KMS-11 (cell line): ENCODE measurements around the gene USP21.

Experiments
- H2AFZ ChIP-seq: fragments of 200-600 bp; sonication (generic); 2 replicates; pipeline ENCODE4 v1.6.1; 2016; ENCODE audit warnings: antibody characterized with exemption, mixed run types, low read depth
- H3K27ac ChIP-seq: fragments of 200-600 bp; sonication (generic); 2 replicates; pipeline ENCODE4 v1.6.1; 2016; ENCODE audit warnings: mild to moderate bottlenecking, mixed run types
- H3K27me3 ChIP-seq: fragments of 200-600 bp; sonication (generic); 2 replicates; pipeline ENCODE4 v1.6.1; 2017; ENCODE audit warnings: mild to moderate bottlenecking, low read depth, mixed run types, moderate library complexity; ENCODE audit not compliant: insufficient read depth
- H3K36me3 ChIP-seq: fragments of 200-600 bp; sonication (generic); 2 replicates; pipeline ENCODE4 v1.6.1; 2017; ENCODE audit warnings: mild to moderate bottlenecking, mixed run types; ENCODE audit not compliant: insufficient read depth
- H3K4me1 ChIP-seq: fragments of 200-600 bp; sonication (generic); 2 replicates; pipeline ENCODE4 v1.6.1; 2016; ENCODE audit warnings: mild to moderate bottlenecking, low read depth, mixed run types; ENCODE audit not compliant: poor library complexity, severe bottlenecking
- H3K4me2 ChIP-seq: fragments of 200-600 bp; sonication (generic); 2 replicates; pipeline ENCODE4 v1.7.0; 2016; ENCODE audit warnings: mild to moderate bottlenecking, mixed run types
- H3K4me3 ChIP-seq: fragments of 200-600 bp; sonication (generic); IDR thresholded peaks from 2 replicates; pipeline ENCODE4 v1.6.1; 2017; ENCODE audit warnings: low read depth, low read length, mixed read lengths; ENCODE audit not compliant: insufficient read depth
- H3K79me2 ChIP-seq: fragments of 200-600 bp; sonication (generic); 2 replicates; pipeline ENCODE4 v1.6.1; 2016; ENCODE audit warnings: low read depth, mixed run types; ENCODE audit not compliant: insufficient read depth
- H3K9ac ChIP-seq: fragments of 200-600 bp; sonication (generic); 2 replicates; pipeline ENCODE4 v1.6.1; 2016; ENCODE audit warnings: mild to moderate bottlenecking, mixed run types
- H4K20me1 ChIP-seq: fragments of 200-600 bp; sonication (generic); 2 replicates; pipeline ENCODE4 v1.6.1; 2016; ENCODE audit warnings: mild to moderate bottlenecking, mixed run types; ENCODE audit not compliant: insufficient read depth
- CTCF ChIP-seq: fragments of 200-600 bp; sonication (generic); conservative IDR thresholded peaks from 2 replicates; pipeline ENCODE4 v1.6.1; 2017; ENCODE audit warnings: low read depth, mild to moderate bottlenecking, antibody characterized with exemption, low read length, moderate library complexity, mixed read lengths

The USP21 gene

GRCh38 chr1:161132410-161133219, 26.7 kb upstream of the USP21 start, which contains the start of gene DEDD:
Gene DEDD (minus strand): TSS chr1:161132667. CDS start chr1:161124462, 8,205 bp downstream.
- no peak; the same call in 1 of the 2 replicates for TF ChIP-seq CTCF
- Histone ChIP-seq H3K27ac (peak within 1 kb of the TSS; percentile 79), H2AFZ (peak within 1 kb of the TSS; percentile 86), H3K36me3 (peaks cover 2% of the 10 kb centered on the region; the same call in 1 of the 2 replicates), H3K9ac (peak within 1 kb of the TSS; percentile 90), H3K4me2 (peak within 1 kb of the TSS; percentile 97), H3K79me2 (peaks cover 43% of the 10 kb centered on the region), H3K27me3 (no peaks in the 10 kb centered on the region), H3K4me1 (peaks cover 43% of the 10 kb centered on the region), H4K20me1 (no peaks in the 10 kb centered on the region), H3K4me3 (peak within 1 kb of the TSS; percentile 100)

- Histone ChIP-seq H4K20me1 (no peaks in the 10 kb centered on the region), H3K4me1 (peaks cover 38% of the 10 kb centered on the region), H3K4me3 (peak overlapping the region; percentile 100), H3K27me3 (no peaks in the 10 kb centered on the region), H3K9ac (peak overlapping the region; percentile 90), H3K79me2 (peaks cover 43% of the 10 kb centered on the region), H2AFZ (peak overlapping the region; percentile 86), H3K27ac (peak overlapping the region; percentile 79), H3K4me2 (peak overlapping the region; percentile 97), H3K36me3 (no peaks in the 10 kb centered on the region; the same call in 1 of the 2 replicates)
- TF ChIP-seq CTCF, result no peak; the same call in 1 of the 2 replicates
Measured at GRCh38 chr1:161133220-161133740, 26.0 kb upstream of the USP21 start.

GRCh38 chr1:161137881-161138280, 21.4 kb upstream of the USP21 start:
- Histone ChIP-seq H3K79me2 (peaks cover 25% of the 10 kb centered on the region), H3K27ac (no peak overlapping the region), H3K27me3 (no peaks in the 10 kb centered on the region), H4K20me1 (no peaks in the 10 kb centered on the region), H3K4me3 (no peak overlapping the region), H3K4me2 (no peak overlapping the region), H2AFZ (no peak overlapping the region), H3K4me1 (peaks cover 16% of the 10 kb centered on the region), H3K36me3 (no peaks in the 10 kb centered on the region), H3K9ac (no peak overlapping the region)
- no peak for TF ChIP-seq CTCF

GRCh38 chr1:161138431-161138830, 20.9 kb upstream of the USP21 start:
- Histone ChIP-seq H3K79me2 (peaks cover 20% of the 10 kb centered on the region), H3K9ac (no peak overlapping the region), H3K36me3 (no peaks in the 10 kb centered on the region)

More at GRCh38 chr1:161138431-161138830, 20.9 kb upstream of the USP21 start:
- Histone ChIP-seq H3K27ac (no peak overlapping the region), H3K4me1 (peaks cover 16% of the 10 kb centered on the region), H3K27me3 (no peaks in the 10 kb centered on the region), H3K4me2 (no peak overlapping the region), H2AFZ (no peak overlapping the region), H4K20me1 (no peaks in the 10 kb centered on the region), H3K4me3 (no peak overlapping the region)
- TF ChIP-seq CTCF, result no peak
